Lung (tissue), 12 donors: ENCODE results near the gene ARHGEF7. TPM values are rescaled to one million over a fixed set of nuclear protein-coding genes. Genes with fewer than 3 reads are reported as not detected.

Source experiments
- ATAC-seq: fragments of 200-7000 bp; cut with Tn5 transposase; one replicate; pipeline ENCODE4 v1.9.1; 2020; ENCODE audit warnings: moderate number of reproducible peaks; ENCODE audit not compliant: insufficient read depth, low FRiP score
- DNase-seq, 3 donors: peaks; one replicate each; pipeline ENCODE4 v3.0.0-alpha.2; 2013 to 2017
- H3K27ac ChIP-seq, 2 donors: one replicate each; pipeline ENCODE4 v1.5.1; 2013; ENCODE audit warnings: mild to moderate bottlenecking in 2 of 2, moderate library complexity in 2 of 2, control low read depth in 1 of 2, inconsistent platforms in 1 of 2, low read depth in 1 of 2, low read length in 1 of 2
- H3K27me3 ChIP-seq, 3 donors: one replicate each; pipeline ENCODE4 v1.5.1; 2013; ENCODE audit warnings: low read length in 2 of 3; ENCODE audit not compliant: control insufficient read depth in 3 of 3, insufficient read depth in 3 of 3
- H3K36me3 ChIP-seq, 4 donors: one replicate each; pipeline ENCODE4 v1.5.1; 2013; ENCODE audit warnings: low read length in 4 of 4, mild to moderate bottlenecking in 1 of 4, moderate library complexity in 1 of 4; ENCODE audit not compliant: control insufficient read depth in 4 of 4, insufficient read depth in 4 of 4
- H3K4me1 ChIP-seq, 5 donors: one replicate each; pipeline ENCODE4 v1.5.1; 2013; ENCODE audit warnings: low read length in 5 of 5, mild to moderate bottlenecking in 2 of 5, moderate library complexity in 1 of 5; ENCODE audit not compliant: control insufficient read depth in 5 of 5, insufficient read depth in 5 of 5
- H3K4me3 ChIP-seq: one replicate; pipeline ENCODE4 v1.5.1; 2013; ENCODE audit warnings: mild to moderate bottlenecking, control low read depth, moderate library complexity
- H3K9ac ChIP-seq, 2 donors: one replicate each; pipeline ENCODE4 v1.5.1; 2013; ENCODE audit warnings: low read length in 2 of 2, control low read depth in 1 of 2; ENCODE audit not compliant: insufficient read depth in 1 of 2
- H3K9me3 ChIP-seq, 4 donors: one replicate each; pipeline ENCODE4 v1.5.1; 2013; ENCODE audit warnings: low read length in 3 of 4, mild to moderate bottlenecking in 1 of 4, moderate library complexity in 1 of 4; ENCODE audit not compliant: control insufficient read depth in 4 of 4, insufficient read depth in 3 of 4
- CTCF ChIP-seq: IDR thresholded peaks from 2 replicates; pipeline ENCODE4 v1.5.1; 2012; ENCODE audit warnings: mild to moderate bottlenecking; ENCODE audit errors: control extremely low read depth, extremely low read depth
- WGBS, 2 donors: extraction: QIAGEN DNeasy Blood & Tissue Kit; methylation state at CpG; one replicate each; pipeline ENCODE4 v1.1.7; 2013; 5-methylcytosine and 5-hydroxymethylcytosine counted together
- polyA plus RNA-seq, 2 donors: library from polyadenylated mRNA; stranded (reverse); fragments of 200-250 nt; gene quantifications; one replicate each; pipeline ENCODE4 v1.2.1, GENCODE V29; 2013
- total RNA-seq, 2 donors: library from RNA; depleted of rRNA in 1 of 2; stranded (reverse); fragments of >200 nt in 1 of 2; gene quantifications; one replicate each; pipeline ENCODE4 v1.2.1, GENCODE V29; 2014 to 2021
- donor health status: control.
- donor health status: control.
- donor health status: Bipolar disorder and iron deficiency.
- donor health status: healthy.
- donor health status: DM: yes; HTN: yes; CAD: no.

The ARHGEF7 gene
- total and polyA plus RNA-seq, 4 donors, result 20.9 to 143 (median 37.8) TPM

GRCh38 chr13:111139873-111140561 is 24.9 kb downstream of the ARHGEF7 start:
- Histone ChIP-seq H3K36me3 (no peaks in the 10 kb centered on the region), H3K4me3 (no peak overlapping the region), H3K27ac (no peak overlapping the region), H3K9me3 (peaks cover 0 to 2% (median 0%) of the 10 kb centered on the region in 4 donors), H3K9ac (no peak overlapping the region), H3K27me3 (peaks cover 0 to 8% (median 5%) of the 10 kb centered on the region in 3 donors), H3K4me1 (peaks cover 0 to 3% (median 0%) of the 10 kb centered on the region in 5 donors)
- TF ChIP-seq CTCF, result no peak
- WGBS, 2 donors, result 77 to 85% methylated on average over 9 of the region's 9 CpGs
- DNase-seq (no peak), ATAC-seq (no peak)

- TF ChIP-seq CTCF, result no peak
- ATAC-seq (no peak), DNase-seq (no peak)
- H3K4me1 ChIP-seq, result peaks cover 0 to 7% (median 0%) of the 10 kb centered on the region in 5 donors
- no peak overlapping the region for H3K27ac ChIP-seq
- peaks cover 0 to 2% (median 0%) of the 10 kb centered on the region in 4 donors for H3K9me3 ChIP-seq
- no peak overlapping the region for H3K4me3 ChIP-seq
- no peaks in the 10 kb centered on the region for H3K36me3 ChIP-seq
- WGBS, 2 donors, result 91 to 92% methylated on average over 6 of the region's 6 CpGs
- peaks cover 0 to 8% (median 5%) of the 10 kb centered on the region in 3 donors for H3K27me3 ChIP-seq
- H3K9ac ChIP-seq, result no peak overlapping the region
Observed at GRCh38 chr13:111140562-111141105, 25.5 kb downstream of the ARHGEF7 start.

- WGBS, 2 donors, result 69 to 92% methylated on average over 1 of the region's 1 CpG
- no peak for TF ChIP-seq CTCF
- Histone ChIP-seq H3K4me3 (no peak overlapping the region), H3K27me3 (peaks cover 0 to 8% (median 5%) of the 10 kb centered on the region in 3 donors), H3K9me3 (no peaks in the 10 kb centered on the region), H3K4me1 (peaks cover 0 to 6% (median 0%) of the 10 kb centered on the region in 5 donors), H3K9ac (no peak overlapping the region), H3K27ac (no peak overlapping the region), H3K36me3 (no peaks in the 10 kb centered on the region)
- no peak for ATAC-seq
- DNase-seq, result no peak
Observed at GRCh38 chr13:111142472-111142871, 27.4 kb downstream of the ARHGEF7 start.
